ENCODE results near the gene ZNF277. TPM values are rescaled to one million over a fixed set of nuclear protein-coding genes. Genes with fewer than 3 reads are reported as not detected.

ZNF277 gene
- total and polyA plus RNA-seq, 4 donors = 7.8 to 23.5 (median 14.5) TPM

DNA sequence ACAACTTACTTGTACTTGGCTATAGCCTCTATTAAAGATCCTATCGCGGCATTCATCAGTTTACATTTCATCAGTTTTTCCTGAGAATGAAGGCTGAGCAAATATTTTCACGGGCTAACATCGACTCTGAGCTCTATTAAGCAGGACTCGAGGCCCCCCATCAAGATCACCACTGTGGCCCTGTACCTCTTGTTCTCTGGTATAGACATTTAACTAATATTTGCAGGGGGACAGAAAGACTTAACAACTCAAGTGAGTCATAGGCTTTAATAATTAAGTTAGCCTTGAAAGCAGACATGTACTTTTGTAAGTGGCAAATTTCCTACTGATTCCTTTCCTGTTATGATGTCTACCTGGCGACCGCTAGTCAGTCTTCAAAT is 45.7 kb upstream of the ZNF277 start (continued):
- TF ChIP-seq, protein P1, sequence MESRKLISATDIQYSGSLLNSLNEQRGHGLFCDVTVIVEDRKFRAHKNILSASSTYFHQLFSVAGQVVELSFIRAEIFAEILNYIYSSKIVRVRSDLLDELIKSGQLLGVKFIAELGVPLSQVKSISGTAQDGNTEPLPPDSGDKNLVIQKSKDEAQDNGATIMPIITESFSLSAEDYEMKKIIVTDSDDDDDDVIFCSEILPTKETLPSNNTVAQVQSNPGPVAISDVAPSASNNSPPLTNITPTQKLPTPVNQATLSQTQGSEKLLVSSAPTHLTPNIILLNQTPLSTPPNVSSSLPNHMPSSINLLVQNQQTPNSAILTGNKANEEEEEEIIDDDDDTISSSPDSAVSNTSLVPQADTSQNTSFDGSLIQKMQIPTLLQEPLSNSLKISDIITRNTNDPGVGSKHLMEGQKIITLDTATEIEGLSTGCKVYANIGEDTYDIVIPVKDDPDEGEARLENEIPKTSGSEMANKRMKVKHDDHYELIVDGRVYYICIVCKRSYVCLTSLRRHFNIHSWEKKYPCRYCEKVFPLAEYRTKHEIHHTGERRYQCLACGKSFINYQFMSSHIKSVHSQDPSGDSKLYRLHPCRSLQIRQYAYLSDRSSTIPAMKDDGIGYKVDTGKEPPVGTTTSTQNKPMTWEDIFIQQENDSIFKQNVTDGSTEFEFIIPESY (IDR thresholded peaks at IDR 0.05) = no peak
- TF ChIP-seq SP1 (IDR thresholded peaks at IDR 0.05) = no peak
- no peak for TF ChIP-seq NR2F2 (IDR thresholded peaks at IDR 0.05)
- no peak for TF ChIP-seq FOXA1 (IDR thresholded peaks at IDR 0.05)
- TF ChIP-seq, protein P2, sequence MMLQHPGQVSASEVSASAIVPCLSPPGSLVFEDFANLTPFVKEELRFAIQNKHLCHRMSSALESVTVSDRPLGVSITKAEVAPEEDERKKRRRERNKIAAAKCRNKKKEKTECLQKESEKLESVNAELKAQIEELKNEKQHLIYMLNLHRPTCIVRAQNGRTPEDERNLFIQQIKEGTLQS (IDR thresholded peaks at IDR 0.05) = no peak
- TF ChIP-seq GABPA (IDR thresholded peaks at IDR 0.05 in 1 of 2, conservative IDR thresholded peaks at IDR 0.05 in 1 of 2) = no peak
- no peak for TF ChIP-seq RXRA (IDR thresholded peaks at IDR 0.05)

DNA sequence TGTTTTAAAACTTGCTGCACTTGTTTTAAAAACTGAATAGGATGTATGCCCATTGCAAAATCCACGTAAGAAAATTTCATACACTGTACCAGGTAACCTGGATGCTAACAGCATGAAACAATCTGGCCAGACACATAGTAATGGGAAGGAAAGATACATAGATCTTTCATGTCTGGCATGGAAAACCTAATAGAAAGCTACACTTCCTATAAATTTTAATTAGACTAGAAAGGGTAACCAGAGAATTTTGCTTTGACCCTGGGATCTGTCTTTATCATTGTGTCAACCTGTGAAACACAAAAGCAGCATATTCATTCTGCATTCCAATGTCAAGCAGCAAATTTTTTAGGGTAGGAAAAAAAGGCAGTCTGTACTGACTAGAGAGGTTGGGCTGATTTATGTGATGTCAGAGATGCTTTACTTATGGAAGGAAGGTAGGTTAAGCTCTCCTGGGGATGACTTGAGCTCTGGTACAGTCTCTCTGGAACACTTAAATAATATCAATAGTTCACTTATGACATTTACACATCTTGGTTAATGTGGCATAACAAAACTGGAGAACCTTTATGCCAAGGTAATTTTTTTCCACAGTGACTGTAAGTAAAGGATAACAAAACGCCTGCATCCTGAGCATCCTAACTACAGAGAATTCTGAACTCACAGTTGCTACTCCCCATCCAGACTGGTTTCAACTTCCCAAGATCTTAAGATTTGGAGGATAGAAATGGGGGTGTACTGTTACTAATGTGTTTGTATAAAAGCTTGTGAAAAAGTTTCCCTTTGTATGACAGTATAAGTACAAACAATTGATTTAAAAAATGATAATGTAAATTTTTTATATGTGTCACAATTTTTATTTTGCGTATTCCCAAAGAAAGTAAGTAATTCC is 45.0 kb upstream of the ZNF277 start:
- Histone ChIP-seq H3K4me1 (ENCODE audit: control insufficient read depth in 4 of 4, insufficient read depth in 4 of 4, low read length in 3 of 4) (peaks cover 10 to 23% (median 15%) of the 10 kb centered on the region in 4 donors), H3K9me3 (ENCODE audit: control insufficient read depth in 4 of 4, low read length in 3 of 4) (no peaks in the 10 kb centered on the region), H3K27me3 (ENCODE audit: control insufficient read depth in 4 of 4, insufficient read depth in 4 of 4, low read length in 3 of 4) (no peaks in the 10 kb centered on the region), H3K4me3 (ENCODE audit: low read depth in 1 of 3, low read length in 3 of 3) (no peak overlapping the region), H3K9ac (ENCODE audit: low read depth in 1 of 2, low read length in 2 of 2) (no peak overlapping the region), H3K27ac (ENCODE audit: low read depth in 1 of 2, low read length in 2 of 2) (peak overlapping the region in 1 of 2 donors; percentile 19), H3K36me3 (ENCODE audit: control insufficient read depth in 4 of 4, insufficient read depth in 3 of 4, low read depth in 1 of 4, low read length in 3 of 4) (no peaks in the 10 kb centered on the region)
- DNase-seq (ENCODE audit: low spot score) = no peak
- no peak for TF ChIP-seq FOXA1 (IDR thresholded peaks at IDR 0.05)
- no peak for TF ChIP-seq EGR1 (IDR thresholded peaks at IDR 0.05; ENCODE audit: low read depth in 2 of 2)
- TF ChIP-seq, protein P2 (IDR thresholded peaks at IDR 0.05) = no peak
- TF ChIP-seq TAF1 (conservative IDR thresholded peaks at IDR 0.05) = no peak
- TF ChIP-seq NR2F2 (IDR thresholded peaks at IDR 0.05) = no peak
- TF ChIP-seq HNF4G (IDR thresholded peaks at IDR 0.05) = no peak
- TF ChIP-seq, protein P3, sequence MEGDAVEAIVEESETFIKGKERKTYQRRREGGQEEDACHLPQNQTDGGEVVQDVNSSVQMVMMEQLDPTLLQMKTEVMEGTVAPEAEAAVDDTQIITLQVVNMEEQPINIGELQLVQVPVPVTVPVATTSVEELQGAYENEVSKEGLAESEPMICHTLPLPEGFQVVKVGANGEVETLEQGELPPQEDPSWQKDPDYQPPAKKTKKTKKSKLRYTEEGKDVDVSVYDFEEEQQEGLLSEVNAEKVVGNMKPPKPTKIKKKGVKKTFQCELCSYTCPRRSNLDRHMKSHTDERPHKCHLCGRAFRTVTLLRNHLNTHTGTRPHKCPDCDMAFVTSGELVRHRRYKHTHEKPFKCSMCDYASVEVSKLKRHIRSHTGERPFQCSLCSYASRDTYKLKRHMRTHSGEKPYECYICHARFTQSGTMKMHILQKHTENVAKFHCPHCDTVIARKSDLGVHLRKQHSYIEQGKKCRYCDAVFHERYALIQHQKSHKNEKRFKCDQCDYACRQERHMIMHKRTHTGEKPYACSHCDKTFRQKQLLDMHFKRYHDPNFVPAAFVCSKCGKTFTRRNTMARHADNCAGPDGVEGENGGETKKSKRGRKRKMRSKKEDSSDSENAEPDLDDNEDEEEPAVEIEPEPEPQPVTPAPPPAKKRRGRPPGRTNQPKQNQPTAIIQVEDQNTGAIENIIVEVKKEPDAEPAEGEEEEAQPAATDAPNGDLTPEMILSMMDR (IDR thresholded peaks at IDR 0.05; ENCODE audit: low read depth, low read length, missing input control) = no peak
- TF ChIP-seq SP1 (IDR thresholded peaks at IDR 0.05) = no peak
- no peak for TF ChIP-seq RAD21 (IDR thresholded peaks at IDR 0.05)
- TF ChIP-seq, protein P1 (IDR thresholded peaks at IDR 0.05) = no peak
- no peak for TF ChIP-seq YY1 (IDR thresholded peaks at IDR 0.05)
- TF ChIP-seq, protein P4, sequence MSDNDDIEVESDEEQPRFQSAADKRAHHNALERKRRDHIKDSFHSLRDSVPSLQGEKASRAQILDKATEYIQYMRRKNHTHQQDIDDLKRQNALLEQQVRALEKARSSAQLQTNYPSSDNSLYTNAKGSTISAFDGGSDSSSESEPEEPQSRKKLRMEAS (IDR thresholded peaks at IDR 0.05) = no peak
- TF ChIP-seq FOXA2 (IDR thresholded peaks at IDR 0.05) = no peak
- WGBS = 79% methylated on average over 3 of the region's 3 CpGs
